GM12892 (cell line): ENCODE data around the gene CPED1.

Experiments
- DNase-seq: peaks from one replicate; pipeline ENCODE4 v3.0.0; 2011; ENCODE audit not compliant: insufficient read length
- FAIRE-seq: peaks from 2 replicates; lab custom pipeline; 2011; peaks lifted over from hg19 to GRCh38; lab: Jason Lieb, UNC
- POLR2A ChIP-seq: IDR thresholded peaks from 2 replicates; pipeline ENCODE4 v1.6.1; 2011; ENCODE audit warnings: low read depth, low read length, control low read depth
- POLR2AphosphoS5 ChIP-seq: IDR thresholded peaks from 2 replicates; pipeline ENCODE4 v1.6.1; 2011; ENCODE audit warnings: low read depth, low read length, control low read depth
- TAF1 ChIP-seq: IDR thresholded peaks from 2 replicates; pipeline ENCODE4 v1.6.1; 2011; ENCODE audit warnings: low read depth, mild to moderate bottlenecking, control low read depth, low read length, borderline replicate concordance

CPED1 gene

GRCh38 chr7:121323515-121324302 lies 335.2 kb downstream of the CPED1 start:
- no peak for TF ChIP-seq POLR2AphosphoS5
- TF ChIP-seq TAF1: no peak
- no peak for TF ChIP-seq POLR2A
- DNase-seq (no peak), FAIRE-seq (no peak)

DNA sequence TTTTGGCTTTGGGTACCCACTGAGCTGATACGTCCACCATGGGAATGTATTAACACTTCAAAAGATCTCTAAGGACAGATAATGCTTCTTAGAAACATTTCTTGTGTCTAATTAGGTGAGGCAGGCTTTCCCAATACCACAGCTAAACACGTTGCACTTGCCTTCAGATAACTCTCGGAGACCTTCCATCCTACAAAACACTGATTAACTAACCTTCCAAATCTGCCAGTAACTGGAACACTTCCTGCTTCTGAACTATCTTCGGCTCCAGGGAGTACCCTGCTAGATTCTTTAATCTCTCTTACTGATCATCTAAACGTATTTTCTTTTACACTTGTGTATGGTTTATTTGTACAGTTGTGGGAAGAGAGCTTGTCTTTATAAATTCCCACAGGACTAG lies 339.2 kb downstream of the CPED1 start:
- DNase-seq (no peak), FAIRE-seq (no peak)
- TF ChIP-seq POLR2A: no peak
- TF ChIP-seq TAF1: no peak
- no peak for TF ChIP-seq POLR2AphosphoS5

GRCh38 chr7:121328508-121329190 lies 340.1 kb downstream of the CPED1 start, which contains the start of gene WNT16:
Gene WNT16 (plus strand): TSS chr7:121329000. CDS start chr7:121329293, 293 bp downstream.
- no peak for DNase-seq
- FAIRE-seq: no peak
- TF ChIP-seq POLR2AphosphoS5 (no peak), POLR2A (no peak), TAF1 (no peak)

- TF ChIP-seq POLR2A: no peak
- TF ChIP-seq TAF1: no peak
- no peak for TF ChIP-seq POLR2AphosphoS5
- DNase-seq (no peak), FAIRE-seq (no peak)
These were observed 340.9 kb downstream of the CPED1 start for GRCh38 chr7:121329191-121330052.

DNA sequence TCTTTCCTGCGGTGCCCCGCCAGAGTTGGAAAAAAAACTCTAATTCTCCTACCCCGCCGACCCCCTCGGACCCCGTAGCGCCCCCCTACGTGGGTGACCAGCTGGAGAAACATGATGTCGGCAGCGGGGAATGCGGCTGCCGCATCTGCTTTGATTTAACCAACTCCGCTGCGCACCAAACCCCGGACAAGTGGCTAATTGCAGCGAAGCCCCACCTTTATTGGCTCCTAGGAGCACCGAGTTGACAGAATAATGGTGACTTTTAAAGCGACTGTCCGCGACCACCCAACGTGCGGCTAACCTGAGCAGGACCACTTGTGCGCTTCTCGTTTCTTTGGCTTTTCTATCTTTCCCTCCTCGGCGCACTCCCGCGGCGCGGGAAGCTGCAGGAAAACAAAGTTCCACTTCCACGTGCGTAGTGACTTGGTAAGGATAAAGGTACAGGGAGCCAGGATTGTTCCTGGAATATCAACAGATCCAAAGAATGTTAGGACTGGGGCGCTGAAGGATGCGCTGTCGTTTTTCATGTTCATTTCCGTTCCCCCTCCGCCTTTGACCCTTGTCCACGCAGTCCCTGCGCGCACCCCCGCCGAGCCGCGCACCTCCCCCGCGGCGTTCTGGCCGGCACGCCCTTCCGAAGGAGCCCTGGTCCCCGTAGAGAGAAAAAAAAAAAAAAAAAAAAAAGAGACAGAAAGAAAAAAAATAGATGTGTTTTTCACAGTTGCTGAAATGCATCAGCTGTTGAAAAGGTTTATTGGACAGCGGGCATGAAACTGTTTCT lies 341.7 kb downstream of the CPED1 start:
- DNase-seq (no peak), FAIRE-seq (no peak)
- TF ChIP-seq POLR2AphosphoS5: no peak

- no peak for FAIRE-seq
- no peak for TF ChIP-seq POLR2AphosphoS5
- TF ChIP-seq TAF1: no peak
- TF ChIP-seq POLR2A: no peak
- DNase-seq: no peak
These were observed 342.5 kb downstream of the CPED1 start for GRCh38 chr7:121331048-121331447.

DNA sequence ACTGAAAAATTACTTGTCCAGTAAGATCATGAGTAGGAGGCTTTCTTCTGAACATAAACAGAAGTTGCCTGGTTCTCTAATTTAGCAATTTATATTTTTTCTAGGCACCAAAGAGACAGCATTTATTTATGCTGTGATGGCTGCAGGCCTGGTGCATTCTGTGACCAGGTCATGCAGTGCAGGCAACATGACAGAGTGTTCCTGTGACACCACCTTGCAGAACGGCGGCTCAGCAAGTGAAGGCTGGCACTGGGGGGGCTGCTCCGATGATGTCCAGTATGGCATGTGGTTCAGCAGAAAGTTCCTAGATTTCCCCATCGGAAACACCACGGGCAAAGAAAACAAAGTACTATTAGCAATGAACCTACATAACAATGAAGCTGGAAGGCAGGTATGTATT lies 343.1 kb downstream of the CPED1 start:
- DNase-seq (no peak), FAIRE-seq (no peak)
- TF ChIP-seq POLR2A (no peak), TAF1 (no peak), POLR2AphosphoS5 (no peak)

GRCh38 chr7:121334376-121334775 lies 345.9 kb downstream of the CPED1 start:
- no peak for FAIRE-seq
- TF ChIP-seq POLR2A (no peak), POLR2AphosphoS5 (no peak), TAF1 (no peak)
- DNase-seq: no peak

- peak; percentile 21 for FAIRE-seq
- no peak for DNase-seq
- TF ChIP-seq POLR2A (no peak), TAF1 (no peak), POLR2AphosphoS5 (no peak)
These were observed 346.6 kb downstream of the CPED1 start for GRCh38 chr7:121334875-121335648.

GRCh38 chr7:121336579-121336978 lies 348.1 kb downstream of the CPED1 start:
- no peak for TF ChIP-seq POLR2A
- TF ChIP-seq POLR2AphosphoS5: no peak
- no peak for TF ChIP-seq TAF1
- no peak for DNase-seq
- no peak for FAIRE-seq
